ENCODE results near the gene NECAP2.
A peak's percentile ranks its signal among the peaks of the same experiment; 100 is the strongest.

Gene NECAP2, protein sequence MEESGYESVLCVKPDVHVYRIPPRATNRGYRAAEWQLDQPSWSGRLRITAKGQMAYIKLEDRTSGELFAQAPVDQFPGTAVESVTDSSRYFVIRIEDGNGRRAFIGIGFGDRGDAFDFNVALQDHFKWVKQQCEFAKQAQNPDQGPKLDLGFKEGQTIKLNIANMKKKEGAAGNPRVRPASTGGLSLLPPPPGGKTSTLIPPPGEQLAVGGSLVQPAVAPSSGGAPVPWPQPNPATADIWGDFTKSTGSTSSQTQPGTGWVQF

GRCh38 chr1:16440470-16441281 is at the start of gene NECAP2:
TSS of gene NECAP2 (plus strand) at chr1:16440724. CDS start at chr1:16440762, 38 bp downstream.
- peak; percentile 93 for DNase-seq

- no peak for DNase-seq
Observed at GRCh38 chr1:16391411-16391810, 49.1 kb upstream of the NECAP2 start.

GRCh38 chr1:16392740-16393569 is 47.6 kb upstream of the NECAP2 start:
- no peak for DNase-seq

- DNase-seq = no peak
Observed at GRCh38 chr1:16393570-16394521, 46.7 kb upstream of the NECAP2 start.

DNA sequence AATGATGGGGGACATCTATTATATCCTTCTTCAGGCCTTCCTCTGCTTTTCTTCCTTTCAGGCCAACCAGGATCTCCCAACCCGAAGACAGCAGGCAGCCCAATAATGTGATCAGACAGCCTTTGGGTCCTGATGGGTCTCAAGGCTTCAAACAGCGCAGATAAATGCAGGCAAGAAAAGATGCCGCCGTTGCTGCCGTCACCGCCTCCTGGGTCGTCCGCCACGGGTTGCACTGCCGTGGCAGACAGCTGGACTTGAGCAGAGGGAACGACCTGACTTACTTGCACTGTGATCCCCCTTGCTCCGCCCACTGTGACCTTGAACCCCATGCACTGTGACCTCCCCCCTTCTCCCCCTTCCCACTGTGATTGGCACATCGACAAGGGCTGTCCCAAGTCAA is 45.5 kb upstream of the NECAP2 start:
- DNase-seq = no peak

DNA sequence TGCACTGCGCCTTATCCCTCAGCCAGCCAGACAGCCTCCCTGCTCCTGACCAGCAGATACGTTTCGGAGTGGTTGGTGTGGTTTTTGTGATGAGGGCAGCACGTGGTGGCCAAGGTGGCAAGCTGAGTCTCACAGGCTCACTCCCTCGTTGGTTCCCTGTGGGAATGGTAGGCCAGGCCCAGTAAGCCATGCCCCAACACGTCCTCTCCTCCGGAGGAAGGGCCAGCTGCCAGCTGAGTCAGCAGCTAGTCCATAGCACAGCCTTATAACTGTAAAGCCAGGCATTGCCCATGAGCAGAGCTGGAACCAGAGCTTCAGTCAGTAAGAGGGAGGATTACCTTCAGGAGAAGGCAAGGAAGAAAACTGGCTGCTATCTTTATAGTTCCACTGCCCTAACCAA is 43.9 kb upstream of the NECAP2 start:
- DNase-seq = no peak

DNA sequence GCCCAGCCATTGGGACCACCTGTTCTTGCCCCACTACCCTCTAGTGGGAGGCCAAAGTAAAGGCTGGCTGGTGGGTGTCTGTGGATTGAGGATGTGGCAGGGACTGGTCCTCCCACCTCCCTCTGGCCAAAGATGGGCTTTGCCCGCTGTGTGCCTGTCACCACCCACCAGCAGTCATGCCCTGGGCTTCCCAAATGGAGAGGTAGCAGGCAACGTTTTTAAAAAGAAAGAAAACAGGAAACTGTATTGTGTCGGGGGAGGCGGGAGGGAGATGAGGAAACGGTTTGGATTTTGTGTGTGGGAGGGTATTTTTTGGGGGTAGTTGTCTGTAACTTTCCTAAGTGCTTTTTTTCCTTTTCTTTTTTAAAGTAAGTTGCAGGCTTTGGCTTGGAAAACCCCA is 43.4 kb upstream of the NECAP2 start:
- DNase-seq = no peak

- DNase-seq = no peak
Observed at GRCh38 chr1:16398371-16398953, 42.1 kb upstream of the NECAP2 start.

- no peak for DNase-seq
Observed at GRCh38 chr1:16402742-16403141, 37.8 kb upstream of the NECAP2 start.

DNA sequence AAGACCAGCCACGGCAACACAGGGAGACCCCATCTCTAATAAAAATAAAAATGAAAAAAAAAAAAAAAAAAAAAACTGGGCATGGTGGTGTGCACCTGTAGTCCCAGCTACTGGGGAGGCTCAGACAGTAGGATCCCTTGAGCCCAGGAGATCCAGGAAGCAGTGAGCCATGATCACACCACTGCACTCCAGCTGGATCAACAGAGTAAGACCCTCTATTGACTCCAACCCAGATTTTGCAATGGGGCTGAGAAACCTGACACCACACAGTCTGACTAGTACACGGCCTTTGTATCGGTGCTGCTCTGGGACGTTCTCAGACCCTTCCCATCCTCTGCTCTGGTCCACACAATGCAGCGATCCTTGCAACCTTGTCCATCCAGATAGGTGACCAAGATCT is 35.1 kb upstream of the NECAP2 start:
- DNase-seq = no peak

- no peak for DNase-seq
Observed at GRCh38 chr1:16406868-16407267, 33.7 kb upstream of the NECAP2 start.

DNA sequence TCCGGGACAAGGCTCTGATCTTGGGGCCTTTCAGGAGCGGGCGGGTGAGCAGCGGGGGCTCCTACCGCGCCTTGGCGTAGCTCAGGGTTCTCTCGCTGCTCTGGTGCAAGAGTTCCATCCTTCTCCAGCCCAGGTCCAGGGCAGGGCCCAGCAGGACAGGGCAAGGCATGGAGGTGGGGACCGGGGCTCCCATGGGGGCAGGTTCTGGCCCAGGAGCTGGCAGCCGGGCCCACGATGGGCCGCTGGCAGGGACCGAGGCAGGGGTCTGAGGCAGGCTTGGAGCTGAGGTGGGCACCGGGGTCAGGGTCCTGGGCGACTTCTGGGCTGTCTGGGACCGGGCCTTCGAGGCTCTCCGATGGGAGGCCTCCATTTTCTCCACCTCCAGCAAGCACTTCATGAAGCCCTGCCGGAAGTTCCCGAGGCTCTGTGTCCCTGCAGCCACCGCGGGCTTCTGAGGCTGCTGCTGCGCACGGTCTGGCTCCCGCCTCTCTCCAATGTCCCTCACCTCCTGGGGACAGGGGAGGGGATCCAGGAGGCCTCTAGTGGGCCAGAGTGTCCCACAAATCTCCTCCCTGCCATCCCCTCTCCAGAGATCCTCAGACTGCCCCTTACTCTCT is 30.9 kb upstream of the NECAP2 start:
- no peak for DNase-seq

GRCh38 chr1:16410803-16411202 is 29.7 kb upstream of the NECAP2 start:
- no peak for DNase-seq

- DNase-seq = no peak
Observed at GRCh38 chr1:16413191-16413590, 27.3 kb upstream of the NECAP2 start.

GRCh38 chr1:16418823-16419425 is 21.6 kb upstream of the NECAP2 start:
- no peak for DNase-seq

DNA sequence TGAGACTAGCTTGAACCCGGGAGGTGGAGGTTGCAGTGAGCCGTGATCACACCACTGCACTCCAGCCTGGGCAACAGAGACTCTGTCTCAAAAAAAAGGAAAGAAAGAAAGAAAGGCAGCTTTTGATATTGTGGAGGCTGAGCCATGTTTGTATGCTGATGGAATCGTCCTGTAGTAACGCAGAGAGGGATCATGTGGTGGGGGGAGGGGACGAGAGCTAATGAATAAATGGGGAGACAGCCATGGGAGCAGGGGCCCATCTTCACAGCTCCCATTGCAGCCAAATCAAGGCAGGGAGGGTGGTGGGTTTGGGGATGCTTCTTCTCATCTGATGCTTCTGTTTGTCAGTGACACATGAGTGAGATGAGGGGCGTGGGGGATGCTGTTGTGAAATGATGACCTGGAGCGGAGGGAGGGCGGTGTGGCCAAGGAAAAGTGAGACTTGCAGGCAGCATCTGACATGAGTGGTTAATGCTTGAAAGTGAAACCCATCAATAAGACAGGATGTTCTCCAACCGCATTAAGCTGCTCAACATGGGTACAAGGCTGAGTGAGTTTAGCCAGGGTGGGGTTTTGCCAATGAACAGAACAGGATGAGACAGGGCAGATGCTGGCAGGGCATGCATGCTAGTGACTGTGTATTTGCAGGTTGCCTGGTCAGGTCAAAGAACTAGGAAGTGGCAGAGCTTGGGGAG is 20.0 kb upstream of the NECAP2 start:
- peak; percentile 73 for DNase-seq

DNA sequence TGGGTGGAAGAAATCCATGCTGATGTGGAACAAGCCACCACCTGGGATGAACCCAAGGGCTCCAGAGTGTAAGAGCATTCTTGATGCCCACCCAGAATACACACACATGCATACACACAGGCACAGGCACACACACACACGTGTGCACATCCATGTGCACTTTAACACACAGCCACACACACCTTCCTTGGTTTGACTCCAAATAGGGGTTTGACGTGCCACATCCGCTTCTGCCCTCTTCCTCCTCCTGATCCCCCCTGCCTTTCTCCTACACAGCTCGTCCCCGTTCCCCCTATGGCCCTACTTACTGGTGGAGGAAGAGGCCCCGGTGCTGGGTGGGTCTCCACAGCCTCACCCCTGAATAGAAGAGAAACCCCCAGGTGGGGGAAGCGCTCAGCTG is 19.3 kb upstream of the NECAP2 start:
- DNase-seq = peak; percentile 21

- no peak for DNase-seq
Observed at GRCh38 chr1:16422041-16422440, 18.5 kb upstream of the NECAP2 start.

GRCh38 chr1:16425125-16426025 is 15.1 kb upstream of the NECAP2 start:
- no peak for DNase-seq
